GM18951 (cell line): ENCODE measurements around the gene CUX1.

ENCODE experiments used
- POLR2A ChIP-seq: IDR thresholded peaks from 4 replicates; pipeline ENCODE4 v1.6.1; 2011; ENCODE audit warnings: mild to moderate bottlenecking; ENCODE audit not compliant: insufficient read length, insufficient read depth; ENCODE audit errors: extremely low read depth
- in situ Hi-C: fragments of 300-500 bp; cut with MboI; formaldehyde crosslinking; loops from one replicate; pipeline ENCODE4 v1.12.0; 2022; ENCODE audit warnings: low sequenced_read_pairs, mixed read lengths, inconsistent platforms; ENCODE audit not compliant: unreplicated experiment

The CUX1 gene

GRCh38 chr7:102234801-102235550, 417.6 kb downstream of the CUX1 start:
- in situ Hi-C loops = no loop called here

GRCh38 chr7:102236102-102236501, 418.7 kb downstream of the CUX1 start:
- no peak for TF ChIP-seq POLR2A
- in situ Hi-C loops = no loop called here

More at GRCh38 chr7:102234801-102235550, 417.6 kb downstream of the CUX1 start:
- TF ChIP-seq POLR2A = no peak

DNA sequence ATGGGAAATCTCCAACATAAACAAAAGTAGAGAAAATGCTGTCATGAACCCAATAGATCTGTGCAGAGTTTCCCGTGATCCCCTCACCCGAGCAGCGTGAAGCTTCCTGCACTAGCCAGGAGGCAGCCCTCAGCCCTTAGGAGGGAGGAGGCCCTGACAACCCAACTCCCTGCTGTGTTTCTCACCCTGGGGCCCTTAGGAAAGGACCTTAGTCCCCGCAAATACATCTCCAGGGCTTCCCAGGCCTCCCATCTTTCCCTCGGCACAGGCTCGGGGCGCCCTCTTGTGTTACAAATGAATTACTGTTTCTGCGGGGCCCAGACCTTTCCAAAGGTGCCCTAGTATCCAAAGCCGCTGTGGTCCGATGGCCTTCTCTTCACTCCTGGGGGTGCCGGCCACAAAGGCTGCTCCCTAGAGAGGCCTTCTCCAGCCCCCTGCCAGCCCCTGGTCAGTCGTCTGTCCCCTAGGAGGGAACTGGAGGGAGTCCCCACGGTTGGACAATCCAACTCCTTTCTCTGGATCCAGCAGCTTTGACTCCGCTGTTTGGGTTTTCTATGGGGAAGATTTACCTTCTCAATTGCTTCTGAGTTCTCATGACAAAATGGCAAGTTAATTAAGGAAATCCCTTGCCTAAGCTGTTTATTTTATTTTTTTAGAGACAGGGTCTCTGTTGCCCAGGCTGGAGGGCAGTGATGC, 419.3 kb downstream of the CUX1 start:
- in situ Hi-C loops = no loop called here
- TF ChIP-seq POLR2A = no peak

DNA sequence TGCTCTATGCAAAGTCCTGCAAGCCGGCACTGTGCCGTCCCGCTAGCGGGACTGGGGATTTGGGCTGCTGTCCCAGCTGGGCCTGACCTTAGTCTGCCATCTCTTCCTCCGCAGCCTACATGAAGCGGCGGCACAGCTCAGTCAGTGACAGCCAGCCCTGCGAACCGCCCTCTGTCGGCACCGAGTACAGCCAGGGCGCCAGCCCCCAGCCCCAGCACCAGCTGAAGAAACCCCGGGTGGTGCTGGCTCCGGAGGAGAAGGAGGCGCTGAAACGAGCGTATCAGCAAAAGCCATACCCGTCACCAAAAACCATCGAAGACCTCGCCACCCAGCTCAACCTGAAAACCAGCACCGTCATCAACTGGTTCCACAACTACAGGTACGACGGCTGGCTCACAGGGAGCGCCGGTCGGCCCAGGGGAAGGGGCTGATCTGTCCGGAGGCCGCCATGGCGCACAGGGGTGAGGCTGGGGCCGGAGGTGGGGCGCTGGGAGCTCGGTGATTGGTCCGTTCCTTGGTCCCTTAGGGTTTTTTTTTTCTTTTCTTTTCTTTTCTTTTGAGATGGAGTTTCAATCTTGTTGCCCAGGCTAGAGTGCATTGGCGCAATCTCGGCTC, 421.9 kb downstream of the CUX1 start:
- no peak for TF ChIP-seq POLR2A
- in situ Hi-C loops = no loop called here

DNA sequence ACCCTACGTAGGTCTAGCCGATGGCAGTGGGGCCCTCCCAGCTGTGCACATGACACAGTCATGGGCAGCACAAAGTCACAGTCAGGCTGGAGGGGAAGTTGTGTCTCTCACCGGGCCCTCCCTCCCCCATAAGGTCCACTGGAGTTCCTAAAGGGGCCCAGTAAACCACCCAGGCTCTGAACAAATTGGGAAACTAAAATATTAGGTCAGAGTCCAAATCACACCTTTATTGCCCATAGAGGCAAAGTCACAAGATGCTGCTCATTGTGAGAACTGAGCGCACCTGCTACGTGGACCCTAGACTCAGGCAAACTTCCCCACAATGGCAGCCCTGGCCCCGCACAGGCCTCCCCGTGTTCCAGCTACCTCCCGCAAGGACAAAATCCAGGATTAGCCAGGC, 424.0 kb downstream of the CUX1 start:
- in situ Hi-C loops = loop anchor here (10.0 kb wide), 1 partner anchor 557 kb away; no protein-coding TSS in a partner anchor
- TF ChIP-seq POLR2A = no peak

DNA sequence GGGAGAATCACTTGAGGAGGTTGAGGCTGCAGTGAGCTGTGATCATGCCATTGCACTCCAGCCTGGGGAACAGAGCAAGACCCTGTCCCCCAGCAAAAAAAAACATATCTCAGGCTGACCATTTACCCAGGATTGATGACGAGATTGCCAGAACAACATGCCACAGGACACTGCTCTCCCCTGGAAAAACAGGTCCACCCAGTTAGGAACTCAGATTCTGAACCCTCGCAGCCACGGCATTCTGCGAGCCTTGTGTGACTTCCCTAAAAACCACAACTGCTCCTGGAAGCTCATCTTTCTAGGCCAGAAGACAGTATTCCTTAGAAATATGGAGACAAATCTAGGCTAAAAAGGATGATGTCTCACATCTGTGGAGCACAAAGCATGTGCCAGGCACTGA, 427.2 kb downstream of the CUX1 start:
- TF ChIP-seq POLR2A = no peak
- in situ Hi-C loops = loop anchor here (10.0 kb wide), 1 partner anchor 560 kb away; no protein-coding TSS in a partner anchor

DNA sequence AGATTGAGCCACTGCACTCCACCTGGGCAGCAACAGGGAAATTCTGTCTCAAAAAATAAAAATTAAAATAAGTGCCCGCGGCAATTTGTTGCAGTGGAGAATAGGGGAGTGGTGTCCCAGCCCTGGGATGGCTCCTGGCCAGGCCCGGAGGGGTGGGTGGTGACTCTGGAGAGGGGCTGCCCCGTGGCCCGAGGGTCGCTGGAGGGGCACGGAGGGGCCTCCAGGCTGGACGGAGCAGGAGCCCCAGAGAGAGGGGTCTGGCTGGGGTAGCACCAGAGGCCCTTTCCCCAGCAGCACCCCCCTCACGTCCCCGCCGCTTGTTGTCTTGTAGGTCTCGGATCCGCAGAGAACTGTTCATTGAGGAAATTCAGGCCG, 430.6 kb downstream of the CUX1 start:
- no peak for TF ChIP-seq POLR2A
- in situ Hi-C loops = loop anchor here (10.0 kb wide), 1 partner anchor 563 kb away; no protein-coding TSS in a partner anchor

GRCh38 chr7:102248456-102249395, 431.3 kb downstream of the CUX1 start:
- no peak for TF ChIP-seq POLR2A
- in situ Hi-C loops = loop anchor here (10.0 kb wide), 1 partner anchor 564 kb away; no protein-coding TSS in a partner anchor

DNA sequence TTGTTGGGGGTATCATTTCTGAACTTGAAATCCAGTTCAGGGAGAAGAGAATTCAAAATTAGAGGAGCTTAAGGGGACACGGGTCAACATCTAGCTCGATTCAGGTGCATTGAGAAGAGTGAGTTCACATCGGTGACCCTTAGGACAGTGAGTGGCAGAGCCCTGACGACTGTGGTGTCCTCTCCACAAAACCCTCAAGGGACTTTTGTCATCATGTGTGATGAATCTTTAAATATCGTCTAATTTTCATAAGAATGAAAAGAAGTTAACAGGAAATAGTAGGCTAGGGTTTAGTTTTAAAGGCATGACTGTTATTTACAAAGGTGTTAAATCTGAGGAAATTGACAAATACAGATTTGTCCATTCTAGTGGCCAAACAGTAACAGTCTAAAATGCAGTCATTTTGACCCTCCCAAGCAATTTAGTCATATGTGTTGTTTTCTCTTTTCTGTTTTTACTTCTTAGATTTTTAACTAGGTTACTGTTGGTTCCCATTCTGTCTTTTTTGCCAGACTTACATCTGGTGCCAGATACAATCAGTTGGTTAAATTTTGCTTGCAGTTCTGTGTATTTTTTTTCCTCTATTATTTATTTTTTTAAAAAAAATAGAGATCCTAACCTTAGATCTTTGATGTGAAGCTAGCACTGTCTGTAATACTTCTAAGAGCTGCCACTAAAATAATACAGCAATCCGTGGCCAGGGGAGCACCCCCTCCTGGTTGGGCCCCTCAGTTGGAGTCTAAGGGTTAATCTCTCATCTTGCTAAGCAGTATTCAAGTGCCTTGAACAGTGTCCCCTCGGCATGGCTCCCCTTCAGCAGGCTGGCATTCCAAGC, 434.3 kb downstream of the CUX1 start:
- in situ Hi-C loops = no loop called here
- no peak for TF ChIP-seq POLR2A

GRCh38 chr7:102252366-102252982, 435.0 kb downstream of the CUX1 start:
- TF ChIP-seq POLR2A = no peak
- in situ Hi-C loops = no loop called here
